AG04449 (cell line): ENCODE measurements around the gene ENOX1.

Experiments
- CTCF ChIA-PET: fragments of 350-600 bp; formaldehyde crosslinking; extraction: SDS; loops from one replicate; lab custom pipeline; 2021; ENCODE audit warnings: antibody characterized with exemption; lab: Yijun Ruan, JAX
- POLR2A ChIA-PET: fragments of 400-600, 350-600 bp; formaldehyde crosslinking; extraction: SDS; loops from one replicate; lab custom pipeline; 2020; ENCODE audit warnings: antibody characterized with exemption, inconsistent platforms; lab: Yijun Ruan, JAX
- DNase-seq: peaks from one replicate; pipeline ENCODE4 v3.0.0-alpha.2; 2010; ENCODE audit warnings: low read depth, low spot score
- H3K4me3 ChIP-seq: 2 replicates; pipeline ENCODE4 v1.5.1; 2011; ENCODE audit warnings: low read depth, mild to moderate bottlenecking, control low read depth, low read length
- TF ChIP-seq, protein P1 (sequence below): IDR thresholded peaks from one replicate; pipeline ENCODE4 v1.5.1; 2011; ENCODE audit warnings: mild to moderate bottlenecking, moderate library complexity, low read length, control low read depth, inconsistent platforms; ENCODE audit not compliant: insufficient read depth; ENCODE audit errors: missing control alignments

Gene ENOX1

DNA sequence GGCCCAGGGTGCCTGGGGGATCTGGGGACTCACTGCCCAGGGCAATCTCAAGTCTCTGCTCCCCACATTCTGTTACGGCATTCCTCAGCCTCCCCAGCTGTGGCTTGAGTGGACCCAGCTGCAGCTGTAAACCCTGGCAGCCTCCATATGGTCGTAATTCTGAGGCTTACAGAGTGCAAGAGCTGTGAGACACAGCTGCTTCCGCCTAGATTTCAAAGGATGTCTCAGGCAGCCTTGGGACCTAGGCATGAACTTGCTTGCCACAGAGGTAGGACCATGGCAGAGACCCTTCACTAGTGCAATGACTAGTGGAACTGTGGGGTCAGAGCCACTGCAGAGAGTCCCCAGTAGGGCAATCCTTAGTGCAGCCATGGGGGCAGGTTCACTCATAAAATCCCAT is 297.5 kb downstream of the ENOX1 start:
- POLR2A ChIA-PET = no interaction called here
- CTCF ChIA-PET = no interaction called here
- no peak for DNase-seq
- H3K4me3 ChIP-seq = no peak overlapping the region
- TF ChIP-seq, protein P1, sequence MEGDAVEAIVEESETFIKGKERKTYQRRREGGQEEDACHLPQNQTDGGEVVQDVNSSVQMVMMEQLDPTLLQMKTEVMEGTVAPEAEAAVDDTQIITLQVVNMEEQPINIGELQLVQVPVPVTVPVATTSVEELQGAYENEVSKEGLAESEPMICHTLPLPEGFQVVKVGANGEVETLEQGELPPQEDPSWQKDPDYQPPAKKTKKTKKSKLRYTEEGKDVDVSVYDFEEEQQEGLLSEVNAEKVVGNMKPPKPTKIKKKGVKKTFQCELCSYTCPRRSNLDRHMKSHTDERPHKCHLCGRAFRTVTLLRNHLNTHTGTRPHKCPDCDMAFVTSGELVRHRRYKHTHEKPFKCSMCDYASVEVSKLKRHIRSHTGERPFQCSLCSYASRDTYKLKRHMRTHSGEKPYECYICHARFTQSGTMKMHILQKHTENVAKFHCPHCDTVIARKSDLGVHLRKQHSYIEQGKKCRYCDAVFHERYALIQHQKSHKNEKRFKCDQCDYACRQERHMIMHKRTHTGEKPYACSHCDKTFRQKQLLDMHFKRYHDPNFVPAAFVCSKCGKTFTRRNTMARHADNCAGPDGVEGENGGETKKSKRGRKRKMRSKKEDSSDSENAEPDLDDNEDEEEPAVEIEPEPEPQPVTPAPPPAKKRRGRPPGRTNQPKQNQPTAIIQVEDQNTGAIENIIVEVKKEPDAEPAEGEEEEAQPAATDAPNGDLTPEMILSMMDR = no peak

DNA sequence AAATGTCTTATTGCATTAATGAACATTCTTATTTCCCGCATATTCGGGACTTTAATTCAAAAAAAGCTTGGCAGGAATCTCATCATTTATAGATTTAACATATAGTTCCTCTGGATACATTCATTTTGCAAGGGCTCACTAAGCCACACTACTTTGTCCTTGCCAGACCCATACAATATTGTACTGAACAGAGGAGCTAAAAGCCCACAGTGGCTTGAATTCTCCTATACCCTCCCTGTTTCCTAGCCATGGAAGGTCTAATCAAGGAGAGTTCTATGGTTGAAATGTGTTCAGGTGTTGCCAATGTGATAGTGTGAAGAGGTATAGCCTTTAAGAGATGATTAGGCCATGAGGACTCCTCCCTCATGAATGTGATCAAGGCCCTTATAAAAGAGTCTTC is 298.9 kb downstream of the ENOX1 start:
- POLR2A ChIA-PET = no interaction called here
- DNase-seq = no peak
- TF ChIP-seq, protein P1 = no peak
- CTCF ChIA-PET = no interaction called here
- H3K4me3 ChIP-seq = no peak overlapping the region

DNA sequence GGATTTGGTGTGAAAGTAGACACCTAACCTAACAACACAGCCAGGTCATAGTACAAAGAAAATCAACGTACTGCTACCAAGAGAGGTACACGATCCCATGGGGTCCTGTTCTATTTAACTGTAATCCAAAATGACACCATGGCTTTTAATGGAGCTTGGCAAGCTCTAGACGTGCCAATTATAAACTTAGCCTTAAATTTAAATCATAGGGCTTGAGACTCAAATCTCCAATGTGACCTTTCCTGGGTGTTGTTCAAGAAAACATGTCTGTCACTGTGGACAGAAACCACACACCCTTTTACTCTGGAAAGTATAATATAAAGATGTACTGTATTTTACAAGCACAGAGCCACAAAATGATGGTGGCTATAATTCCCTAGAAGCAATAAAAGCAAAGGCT is 299.3 kb downstream of the ENOX1 start:
- CTCF ChIA-PET = no interaction called here
- TF ChIP-seq, protein P1 = no peak
- no peak overlapping the region for H3K4me3 ChIP-seq
- POLR2A ChIA-PET = no interaction called here
- DNase-seq = no peak

DNA sequence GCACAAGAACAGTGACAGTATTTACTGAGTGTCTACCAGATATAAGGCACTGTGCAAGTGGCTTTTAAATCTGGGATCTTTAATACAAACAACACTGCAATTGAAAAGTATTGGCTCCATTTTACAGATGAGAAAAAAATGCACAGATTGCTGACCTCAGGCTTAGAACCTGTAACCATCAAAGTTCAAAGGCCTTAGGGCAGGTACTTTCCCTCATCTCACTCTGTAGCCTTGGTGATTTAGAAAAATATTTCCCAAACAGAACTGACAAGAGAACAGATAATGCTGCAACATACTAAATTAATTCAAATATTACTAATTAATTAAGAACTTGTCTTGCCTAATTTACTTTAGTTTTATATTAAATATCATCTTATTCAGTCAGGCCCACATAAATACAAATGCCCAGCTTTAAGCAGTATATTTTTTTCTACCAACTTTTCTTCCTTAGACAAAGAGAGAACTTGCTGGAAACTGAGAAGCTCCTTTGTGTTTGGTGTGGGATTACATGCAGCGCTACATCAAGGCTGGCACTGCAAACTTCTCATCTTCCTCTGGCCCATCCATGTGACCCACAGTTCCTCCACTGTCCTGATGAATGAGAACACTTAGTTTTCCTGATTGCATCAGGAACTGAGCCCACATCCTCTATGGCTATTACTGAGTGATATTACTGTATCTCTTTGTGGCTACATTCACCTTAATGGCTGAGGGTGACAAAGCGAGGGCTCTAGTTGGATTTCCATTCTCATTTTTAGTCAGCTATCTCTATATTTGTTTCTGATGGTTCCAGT is 302.1 kb downstream of the ENOX1 start:
- ChIA-PET POLR2A (no interaction called here), CTCF (interaction anchor here (1.0 kb wide), 1 partner anchor 10 kb away, joined by 3 read pairs; no protein-coding TSS in a partner anchor)
- no peak overlapping the region for H3K4me3 ChIP-seq
- no peak for DNase-seq
- TF ChIP-seq, protein P1 = no peak

DNA sequence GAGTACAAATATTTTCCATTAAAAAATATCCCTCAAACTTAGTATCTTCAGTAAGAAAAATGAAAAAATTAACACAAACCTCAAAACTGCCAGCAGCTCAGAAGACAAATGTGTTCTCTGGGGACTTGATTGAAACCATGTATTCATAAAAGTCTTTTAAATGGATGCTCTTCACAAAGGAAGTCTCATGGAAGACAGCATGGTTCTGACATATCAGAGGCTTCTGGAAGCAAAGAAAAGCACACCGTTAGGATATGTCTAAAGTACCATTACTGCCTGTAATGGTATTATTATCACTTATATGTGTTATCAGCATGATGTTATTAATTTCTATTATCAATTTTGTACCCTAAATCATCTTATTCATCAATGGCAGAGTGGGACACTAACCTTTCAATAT is 302.8 kb downstream of the ENOX1 start:
- H3K4me3 ChIP-seq = no peak overlapping the region
- TF ChIP-seq, protein P1 = no peak
- CTCF ChIA-PET = no interaction called here
- POLR2A ChIA-PET = no interaction called here
- DNase-seq = no peak

DNA sequence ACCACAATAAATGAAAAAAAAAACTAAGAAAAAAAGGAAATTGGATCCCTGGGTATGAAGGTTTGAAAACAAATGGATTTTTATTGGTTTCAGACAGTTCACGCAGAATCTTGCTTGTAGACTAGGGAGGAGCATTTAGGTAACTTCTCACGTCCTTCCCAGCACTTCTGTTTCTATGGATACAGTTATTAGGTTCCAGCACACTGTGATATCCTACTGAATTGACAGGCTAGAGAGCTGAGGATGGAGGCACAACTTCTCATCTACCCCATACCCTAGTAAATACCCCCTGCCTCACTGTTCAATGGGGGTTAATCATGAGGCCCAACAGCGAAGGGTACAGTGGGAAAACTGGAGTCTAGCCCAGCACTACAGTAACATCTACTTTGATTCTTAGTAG is 304.1 kb downstream of the ENOX1 start:
- ChIA-PET CTCF (no interaction called here), POLR2A (no interaction called here)
- no peak for DNase-seq
- no peak overlapping the region for H3K4me3 ChIP-seq
- TF ChIP-seq, protein P1 = no peak
